ENCODE data around the gene CALD1. TPM values are rescaled to one million over a fixed set of nuclear protein-coding genes. Genes with fewer than 3 reads are reported as not detected.
A peak's percentile ranks its signal among the peaks of the same experiment; 100 is the strongest.

CALD1 gene
- polyA plus RNA-seq, 1 donor: 191 TPM

DNA sequence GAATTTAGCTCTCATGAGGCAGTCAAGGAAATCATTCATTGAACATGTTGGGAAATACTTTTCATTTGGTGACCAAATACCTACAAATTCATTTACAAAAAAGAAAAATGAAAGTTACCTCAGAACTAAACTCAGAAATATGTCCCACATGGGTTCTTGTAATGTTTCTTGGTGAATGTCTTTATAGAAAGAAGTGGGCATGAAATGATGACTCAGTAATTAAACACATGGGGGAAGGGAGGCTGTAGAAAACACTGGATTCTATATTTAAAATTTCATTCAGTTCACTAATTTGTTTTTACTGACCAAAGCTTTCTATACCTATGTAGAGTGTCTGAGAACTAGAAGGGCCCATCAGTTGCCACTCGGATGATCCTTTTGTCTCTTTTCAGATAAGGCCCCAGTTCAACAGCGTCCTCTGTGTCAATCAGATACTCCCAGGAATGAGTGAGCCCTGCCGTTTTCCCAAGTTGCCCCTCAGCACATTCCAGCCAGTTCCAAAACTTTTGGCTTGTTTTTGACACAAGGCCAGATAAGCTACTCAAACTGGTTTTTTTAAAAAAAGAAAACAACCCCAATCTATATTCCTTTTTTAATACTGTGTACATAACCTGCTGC lies 157.6 kb downstream of the CALD1 start:
- peaks cover 8% of the 10 kb centered on the region for H3K36me3 ChIP-seq (ENCODE audit: control insufficient read depth, insufficient read depth, low read length)
- H3K9me3 ChIP-seq (ENCODE audit: control insufficient read depth, low read depth, low read length): peaks cover 3% of the 10 kb centered on the region
- 60% methylated on average over 1 of the region's 3 CpGs for WGBS (ENCODE audit: insufficient coverage, low lambda C conversion rate)
- H3K4me3 ChIP-seq (ENCODE audit: low read length): no peak overlapping the region
- H3K27ac ChIP-seq (ENCODE audit: low read length): no peak overlapping the region
- H3K4me1 ChIP-seq (ENCODE audit: control insufficient read depth, insufficient read depth, low read length): peaks cover 1% of the 10 kb centered on the region
- DNase-seq: no peak
- no peaks in the 10 kb centered on the region for H3K27me3 ChIP-seq (ENCODE audit: control insufficient read depth, insufficient read depth, low read length)

DNA sequence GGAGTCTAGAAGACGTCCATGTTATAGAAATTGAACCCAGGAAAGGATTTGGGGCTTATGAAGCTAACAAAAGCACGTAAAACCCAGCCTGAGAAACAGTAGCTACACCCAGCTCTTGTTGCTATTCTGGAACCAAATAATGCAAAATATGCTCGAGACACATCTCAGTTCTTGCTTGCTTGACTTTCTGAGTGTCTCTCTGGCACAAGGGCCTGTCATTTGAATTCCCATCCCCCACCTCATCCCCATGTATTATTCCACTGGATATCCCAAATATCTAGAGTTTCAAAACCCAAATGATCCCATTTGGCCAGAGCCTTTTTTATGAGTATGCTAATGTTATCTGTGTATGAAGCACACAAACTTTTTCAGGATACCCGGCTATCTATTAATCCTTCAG lies 158.7 kb downstream of the CALD1 start:
- WGBS (ENCODE audit: insufficient coverage, low lambda C conversion rate): 87% methylated on average over 3 of the region's 4 CpGs
- no peak overlapping the region for H3K4me3 ChIP-seq (ENCODE audit: low read length)
- no peak for DNase-seq
- H3K4me1 ChIP-seq (ENCODE audit: control insufficient read depth, insufficient read depth, low read length): peaks cover 10% of the 10 kb centered on the region
- no peaks in the 10 kb centered on the region for H3K27me3 ChIP-seq (ENCODE audit: control insufficient read depth, insufficient read depth, low read length)
- peaks cover under 1% of the 10 kb centered on the region for H3K9me3 ChIP-seq (ENCODE audit: control insufficient read depth, low read depth, low read length)
- H3K27ac ChIP-seq (ENCODE audit: low read length): no peak overlapping the region
- H3K36me3 ChIP-seq (ENCODE audit: control insufficient read depth, insufficient read depth, low read length): peaks cover 8% of the 10 kb centered on the region

DNA sequence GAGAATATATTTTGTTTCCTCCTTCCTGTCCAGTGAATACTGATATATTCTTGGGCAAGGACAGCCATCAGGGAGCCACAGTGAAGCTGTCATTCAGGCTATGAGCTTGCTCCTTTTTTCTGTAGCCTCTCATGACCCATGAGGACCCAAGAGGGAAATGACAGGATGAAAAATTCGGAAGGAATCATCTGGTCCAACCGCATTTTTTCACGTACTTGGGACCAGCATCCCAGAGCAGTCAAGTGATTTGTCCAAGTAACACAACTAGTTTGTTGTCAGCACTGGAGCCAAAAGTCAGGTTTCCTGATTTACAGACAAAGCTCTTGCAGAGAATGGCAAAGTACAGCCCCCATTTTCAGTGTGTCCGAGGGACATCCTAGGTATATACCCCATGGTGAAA lies 159.7 kb downstream of the CALD1 start:
- no peak for DNase-seq
- WGBS (ENCODE audit: insufficient coverage, low lambda C conversion rate): no CpG with 5 or more reads among the region's 4 CpGs
- Histone ChIP-seq H3K4me3 (ENCODE audit: low read length) (no peak overlapping the region), H3K27ac (ENCODE audit: low read length) (no peak overlapping the region), H3K27me3 (ENCODE audit: control insufficient read depth, insufficient read depth, low read length) (no peaks in the 10 kb centered on the region), H3K36me3 (ENCODE audit: control insufficient read depth, insufficient read depth, low read length) (peaks cover 8% of the 10 kb centered on the region), H3K9me3 (ENCODE audit: control insufficient read depth, low read depth, low read length) (no peaks in the 10 kb centered on the region), H3K4me1 (ENCODE audit: control insufficient read depth, insufficient read depth, low read length) (peaks cover 10% of the 10 kb centered on the region)

DNA sequence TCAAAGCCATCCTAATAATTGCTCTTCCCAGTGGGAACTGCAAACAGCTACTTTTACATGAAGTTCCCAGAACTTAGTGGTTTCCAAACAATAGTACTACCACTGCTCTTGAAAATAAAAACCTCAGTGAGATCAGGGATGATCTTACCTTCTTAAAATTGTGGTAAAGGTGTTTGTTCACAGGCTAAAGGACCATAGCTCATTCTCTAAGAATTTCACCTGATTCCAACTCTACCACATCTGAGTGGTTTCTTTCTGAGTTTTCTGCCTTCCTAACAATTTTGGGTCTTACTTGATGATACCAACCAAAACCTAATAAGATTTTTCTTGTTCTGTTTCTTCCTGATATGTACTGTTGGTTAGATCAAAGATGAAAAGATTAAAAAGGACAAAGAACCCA lies 161.3 kb downstream of the CALD1 start:
- Histone ChIP-seq H3K9me3 (ENCODE audit: control insufficient read depth, low read depth, low read length) (no peaks in the 10 kb centered on the region), H3K36me3 (ENCODE audit: control insufficient read depth, insufficient read depth, low read length) (peaks cover 9% of the 10 kb centered on the region), H3K27ac (ENCODE audit: low read length) (no peak overlapping the region), H3K4me3 (ENCODE audit: low read length) (no peak overlapping the region), H3K27me3 (ENCODE audit: control insufficient read depth, insufficient read depth, low read length) (no peaks in the 10 kb centered on the region), H3K4me1 (ENCODE audit: control insufficient read depth, insufficient read depth, low read length) (peaks cover 10% of the 10 kb centered on the region)
- no peak for DNase-seq

DNA sequence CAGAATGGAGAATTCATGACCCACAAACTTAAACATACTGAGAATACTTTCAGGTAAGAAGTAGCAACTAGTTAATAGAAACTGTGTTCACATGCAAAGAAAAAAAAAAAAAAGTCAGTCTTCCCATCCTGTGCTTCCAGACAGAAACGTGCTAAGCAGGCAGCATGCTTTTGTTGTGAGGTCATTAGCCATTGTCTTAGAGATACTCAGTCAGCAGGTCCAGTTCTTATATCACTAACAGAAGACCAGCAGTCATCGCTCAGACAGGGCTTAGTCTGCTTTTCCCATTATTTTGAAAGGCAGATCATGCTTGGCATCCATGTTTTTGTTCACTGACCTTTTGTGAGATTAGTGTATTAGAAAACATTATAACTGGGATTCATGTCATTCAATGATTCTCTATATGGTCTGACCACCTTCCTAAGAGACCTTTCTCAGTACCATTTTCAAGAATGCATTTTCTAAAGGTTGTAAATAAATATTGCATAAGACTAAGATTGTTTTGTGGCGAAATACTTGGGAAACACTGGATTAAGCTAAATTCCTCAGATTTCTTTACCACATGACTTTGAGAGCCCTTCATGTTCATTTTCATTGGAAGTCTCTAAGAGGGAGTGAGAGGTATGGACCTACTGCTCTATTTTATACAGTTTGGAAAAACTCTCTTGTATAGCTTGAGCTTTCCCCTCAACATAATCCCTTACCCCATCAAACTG lies 161.9 kb downstream of the CALD1 start:
- Histone ChIP-seq H3K27me3 (ENCODE audit: control insufficient read depth, insufficient read depth, low read length) (no peaks in the 10 kb centered on the region), H3K4me1 (ENCODE audit: control insufficient read depth, insufficient read depth, low read length) (peaks cover 10% of the 10 kb centered on the region), H3K9me3 (ENCODE audit: control insufficient read depth, low read depth, low read length) (no peaks in the 10 kb centered on the region), H3K27ac (ENCODE audit: low read length) (no peak overlapping the region), H3K4me3 (ENCODE audit: low read length) (no peak overlapping the region), H3K36me3 (ENCODE audit: control insufficient read depth, insufficient read depth, low read length) (peaks cover 5% of the 10 kb centered on the region)
- DNase-seq: peak; percentile 26 to 57
- WGBS (ENCODE audit: insufficient coverage, low lambda C conversion rate): no CpG with 5 or more reads among the region's 3 CpGs

DNA sequence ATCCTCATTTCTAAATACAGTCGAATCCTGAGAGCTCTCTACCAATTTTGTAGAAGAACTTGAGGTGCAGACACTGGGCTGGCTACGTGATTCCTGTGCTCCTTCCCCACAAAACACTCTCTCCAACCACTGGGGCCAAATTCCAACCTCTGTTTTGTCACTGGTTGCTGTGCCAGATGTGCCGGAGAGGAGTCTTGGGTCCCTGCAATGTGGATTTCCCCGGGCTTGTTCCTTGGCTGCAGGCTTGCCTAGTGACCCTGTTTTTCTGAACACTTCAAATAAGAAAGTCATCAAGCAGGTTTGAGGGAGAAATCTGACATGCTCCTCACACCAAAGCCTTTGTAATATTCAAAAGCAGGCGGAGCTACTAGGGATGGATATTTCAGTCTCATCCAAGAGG lies 162.5 kb downstream of the CALD1 start:
- 72% methylated on average over 2 of the region's 5 CpGs for WGBS (ENCODE audit: insufficient coverage, low lambda C conversion rate)
- no peak overlapping the region for H3K4me3 ChIP-seq (ENCODE audit: low read length)
- H3K9me3 ChIP-seq (ENCODE audit: control insufficient read depth, low read depth, low read length): no peaks in the 10 kb centered on the region
- no peaks in the 10 kb centered on the region for H3K27me3 ChIP-seq (ENCODE audit: control insufficient read depth, insufficient read depth, low read length)
- H3K27ac ChIP-seq (ENCODE audit: low read length): no peak overlapping the region
- no peak for DNase-seq
- peaks cover 10% of the 10 kb centered on the region for H3K4me1 ChIP-seq (ENCODE audit: control insufficient read depth, insufficient read depth, low read length)
- peaks cover 6% of the 10 kb centered on the region for H3K36me3 ChIP-seq (ENCODE audit: control insufficient read depth, insufficient read depth, low read length)

DNA sequence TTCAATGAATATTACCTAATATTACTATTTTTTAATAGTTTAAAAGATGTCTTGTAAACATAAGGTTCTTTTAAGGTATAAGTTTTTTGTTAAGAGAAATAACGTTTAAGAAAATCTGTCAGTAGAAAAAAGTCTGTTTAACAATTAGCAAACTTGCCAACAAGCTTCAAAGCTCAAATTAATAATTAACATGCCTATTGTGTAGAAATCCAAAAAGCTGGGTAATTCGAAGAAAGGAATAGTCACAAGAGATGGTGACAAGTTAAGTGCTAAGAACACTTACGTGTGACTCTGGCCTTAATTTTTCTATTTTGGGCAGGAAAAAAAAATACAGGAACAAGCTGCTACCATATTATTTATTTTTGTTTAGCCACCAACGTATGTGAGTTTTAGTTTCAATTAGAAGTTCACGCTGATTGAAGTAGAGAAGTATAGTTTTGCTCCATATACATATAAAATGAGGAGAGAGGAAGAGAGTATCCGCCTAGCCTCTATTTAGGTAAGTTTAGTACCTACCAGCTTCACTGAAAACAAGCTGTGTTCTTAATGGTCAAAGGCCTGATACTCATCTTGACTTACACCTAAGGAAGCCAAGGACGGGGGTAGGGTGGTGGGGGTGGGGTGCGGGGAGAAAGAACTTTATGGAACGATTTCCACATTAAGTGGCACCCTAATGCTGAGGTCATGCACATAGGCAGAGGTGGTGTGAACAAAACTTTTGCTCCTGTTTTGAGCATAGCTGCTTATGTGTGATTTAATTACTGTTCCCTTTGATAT lies 163.4 kb downstream of the CALD1 start:
- H3K4me1 ChIP-seq (ENCODE audit: control insufficient read depth, insufficient read depth, low read length): peaks cover 10% of the 10 kb centered on the region
- peaks cover 8% of the 10 kb centered on the region for H3K36me3 ChIP-seq (ENCODE audit: control insufficient read depth, insufficient read depth, low read length)
- WGBS (ENCODE audit: insufficient coverage, low lambda C conversion rate): 8% methylated on average over 4 of the region's 9 CpGs
- H3K27me3 ChIP-seq (ENCODE audit: control insufficient read depth, insufficient read depth, low read length): no peaks in the 10 kb centered on the region
- H3K9me3 ChIP-seq (ENCODE audit: control insufficient read depth, low read depth, low read length): peaks cover 3% of the 10 kb centered on the region
- peak; percentile 14 to 53 for DNase-seq
- peak overlapping the region; percentile 16 for H3K27ac ChIP-seq (ENCODE audit: low read length)
- no peak overlapping the region for H3K4me3 ChIP-seq (ENCODE audit: low read length)

DNA sequence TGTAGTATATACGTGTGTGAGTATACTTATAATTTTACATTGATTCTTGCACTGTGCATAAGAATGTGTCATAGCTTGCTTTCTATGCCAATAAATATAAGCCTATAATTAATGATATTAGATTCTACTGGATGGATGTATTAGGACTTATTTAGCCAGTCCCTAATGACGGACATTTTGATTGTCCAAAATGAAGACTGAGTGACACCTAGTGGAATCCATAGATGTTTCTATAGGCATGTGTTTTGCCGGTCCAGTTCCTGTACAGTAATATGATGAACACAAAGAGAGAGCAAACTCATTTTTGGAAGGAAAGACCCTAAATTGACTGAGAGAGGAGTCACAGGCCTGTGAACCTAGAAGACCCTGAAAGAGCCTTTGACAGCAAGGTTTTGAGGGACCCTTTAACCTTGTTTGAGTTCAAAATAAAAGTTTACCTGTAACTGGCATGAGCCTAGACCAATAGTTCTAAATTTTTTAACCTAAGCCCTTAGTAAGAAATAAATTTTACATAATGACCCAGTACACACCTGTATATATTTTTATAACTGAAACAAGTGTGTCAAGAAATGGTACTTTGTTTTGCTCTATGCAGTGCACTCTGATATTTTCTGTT lies 164.5 kb downstream of the CALD1 start:
- no peaks in the 10 kb centered on the region for H3K27me3 ChIP-seq (ENCODE audit: control insufficient read depth, insufficient read depth, low read length)
- H3K4me3 ChIP-seq (ENCODE audit: low read length): no peak overlapping the region
- whole genome bisulfite sequencing (ENCODE audit: insufficient coverage, low lambda C conversion rate): 58% methylated on average over 2 of the region's 3 CpGs
- peaks cover 10% of the 10 kb centered on the region for H3K4me1 ChIP-seq (ENCODE audit: control insufficient read depth, insufficient read depth, low read length)
- peak; percentile 19 to 37 for DNase-seq
- H3K36me3 ChIP-seq (ENCODE audit: control insufficient read depth, insufficient read depth, low read length): peaks cover 10% of the 10 kb centered on the region
- H3K27ac ChIP-seq (ENCODE audit: low read length): no peak overlapping the region
- peaks cover 3% of the 10 kb centered on the region for H3K9me3 ChIP-seq (ENCODE audit: control insufficient read depth, low read depth, low read length)

DNA sequence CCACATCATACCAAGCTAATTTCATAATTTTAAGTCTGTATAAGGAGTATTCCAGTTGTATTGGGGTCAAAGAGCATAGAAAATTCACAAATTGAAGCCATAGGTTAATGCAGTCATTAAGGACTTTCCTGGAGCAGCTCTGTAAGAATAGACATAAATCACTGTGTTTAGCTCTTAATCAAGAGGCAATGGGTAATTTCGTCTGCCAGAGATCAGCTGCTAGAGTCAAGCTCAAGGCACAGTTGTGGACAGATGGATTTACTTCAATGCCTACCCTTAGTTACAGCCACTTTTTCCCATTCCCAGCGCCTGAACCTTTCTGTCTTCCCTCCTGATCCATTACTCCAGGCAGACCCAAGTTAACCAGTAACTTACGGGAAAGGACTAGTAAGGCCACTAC lies 166.3 kb downstream of the CALD1 start:
- peak overlapping the region; percentile 80 for H3K27ac ChIP-seq (ENCODE audit: low read length)
- H3K4me1 ChIP-seq (ENCODE audit: control insufficient read depth, insufficient read depth, low read length): peaks cover 10% of the 10 kb centered on the region
- no CpG with 5 or more reads among the region's 3 CpGs for WGBS (ENCODE audit: insufficient coverage, low lambda C conversion rate)
- H3K4me3 ChIP-seq (ENCODE audit: low read length): no peak overlapping the region
- peaks cover 3% of the 10 kb centered on the region for H3K9me3 ChIP-seq (ENCODE audit: control insufficient read depth, low read depth, low read length)
- no peaks in the 10 kb centered on the region for H3K27me3 ChIP-seq (ENCODE audit: control insufficient read depth, insufficient read depth, low read length)
- H3K36me3 ChIP-seq (ENCODE audit: control insufficient read depth, insufficient read depth, low read length): peaks cover 19% of the 10 kb centered on the region
- DNase-seq: peak; percentile 19 to 77

DNA sequence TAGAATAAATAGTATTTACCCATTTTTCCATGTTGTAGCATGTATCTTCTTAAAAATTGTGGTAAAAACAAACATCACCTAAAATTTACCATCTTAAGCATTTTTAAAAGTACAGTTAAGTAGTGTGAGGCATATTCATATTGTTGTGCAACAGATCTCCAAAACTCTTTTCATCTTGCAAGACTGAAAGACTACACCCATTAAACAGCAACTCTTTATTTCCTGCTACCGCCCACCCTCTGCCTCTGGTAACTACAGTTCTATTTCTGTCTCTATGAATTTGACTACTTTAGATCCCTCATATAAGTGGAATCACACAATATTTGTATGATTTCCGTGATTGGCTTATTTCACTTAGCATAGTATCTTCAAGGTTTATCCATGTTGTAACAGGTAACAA lies 166.8 kb downstream of the CALD1 start:
- Histone ChIP-seq H3K27me3 (ENCODE audit: control insufficient read depth, insufficient read depth, low read length) (no peaks in the 10 kb centered on the region), H3K4me3 (ENCODE audit: low read length) (no peak overlapping the region), H3K9me3 (ENCODE audit: control insufficient read depth, low read depth, low read length) (peaks cover 3% of the 10 kb centered on the region), H3K4me1 (ENCODE audit: control insufficient read depth, insufficient read depth, low read length) (peaks cover 10% of the 10 kb centered on the region), H3K27ac (ENCODE audit: low read length) (peak overlapping the region; percentile 32), H3K36me3 (ENCODE audit: control insufficient read depth, insufficient read depth, low read length) (peaks cover 24% of the 10 kb centered on the region)
- 100% methylated on average over 2 of the region's 2 CpGs for WGBS (ENCODE audit: insufficient coverage, low lambda C conversion rate)
- no peak for DNase-seq

Measured in large intestine (tissue), 3 donors.